GM12873 (cell line): Measurements from ENCODE around the gene SLAMF6.

Experiments
- CTCF ChIP-seq: IDR thresholded peaks from 2 replicates; pipeline ENCODE4 v1.5.1; 2012; ENCODE audit warnings: low read depth, mild to moderate bottlenecking, moderate library complexity, low read length, control low read depth; ENCODE audit not compliant: insufficient read depth; ENCODE audit errors: missing control alignments

The SLAMF6 gene

GRCh38 chr1:160539990-160540858 is 17.2 kb upstream of the SLAMF6 start:
- no peak for TF ChIP-seq CTCF

GRCh38 chr1:160539684-160539989 is 16.6 kb upstream of the SLAMF6 start:
- no peak for TF ChIP-seq CTCF

GRCh38 chr1:160538985-160539651 is 16.1 kb upstream of the SLAMF6 start:
- no peak for TF ChIP-seq CTCF

GRCh38 chr1:160537714-160538665 is 14.9 kb upstream of the SLAMF6 start:
- no peak for TF ChIP-seq CTCF

GRCh38 chr1:160534823-160535605 is 12.0 kb upstream of the SLAMF6 start:
- TF ChIP-seq CTCF = peak; percentile 26

GRCh38 chr1:160522136-160522535 is 919 bp downstream of the SLAMF6 start:
- TF ChIP-seq CTCF = no peak

GRCh38 chr1:160521554-160521953 is 1.5 kb downstream of the SLAMF6 start:
- TF ChIP-seq CTCF = no peak
